Activated T-cell treated with anti-CD3 and anti-CD28 coated beads, Interleukin-2, amount 50 U/mL, for 4 hours (primary cell): Measurements from ENCODE around the gene INAFM1. TPM values are rescaled to one million over a fixed set of nuclear protein-coding genes. Genes with fewer than 3 reads are reported as not detected.

Experiments used
- ATAC-seq, 2 donors: fragments of 200-7000 bp; cut with Tn5 transposase; one replicate each; pipeline ENCODE4 v1.10.0; 2021
- DNase-seq: peaks from one replicate; pipeline ENCODE4 v3.0.0-alpha.2; 2020
- H3K27me3 Mint-ChIP-seq: one replicate; pipeline ENCODE4 v1.8.0; 2021; ENCODE audit warnings: low read depth, mixed read lengths
- H3K36me3 Mint-ChIP-seq: one replicate; pipeline ENCODE4 v1.8.0; 2022; ENCODE audit warnings: mixed read lengths; ENCODE audit not compliant: insufficient read depth
- H3K4me1 Mint-ChIP-seq: one replicate; pipeline ENCODE4 v1.8.0; 2021; ENCODE audit warnings: low read depth, mixed read lengths
- H3K4me3 Mint-ChIP-seq: one replicate; pipeline ENCODE4 v1.8.0; 2021; ENCODE audit warnings: mild to moderate bottlenecking, moderate library complexity, mixed read lengths
- H3K9me3 Mint-ChIP-seq: one replicate; pipeline ENCODE4 v1.8.0; 2021; ENCODE audit warnings: mixed read lengths
- total RNA-seq, 3 donors: library from RNA; stranded (reverse); gene quantifications; one replicate each; pipeline ENCODE4 v1.2.1, GENCODE V29; 2021

The INAFM1 gene
- total RNA-seq, 3 donors from 2014 or later, result 9.9 to 10.1 (median 10.0) TPM

DNA sequence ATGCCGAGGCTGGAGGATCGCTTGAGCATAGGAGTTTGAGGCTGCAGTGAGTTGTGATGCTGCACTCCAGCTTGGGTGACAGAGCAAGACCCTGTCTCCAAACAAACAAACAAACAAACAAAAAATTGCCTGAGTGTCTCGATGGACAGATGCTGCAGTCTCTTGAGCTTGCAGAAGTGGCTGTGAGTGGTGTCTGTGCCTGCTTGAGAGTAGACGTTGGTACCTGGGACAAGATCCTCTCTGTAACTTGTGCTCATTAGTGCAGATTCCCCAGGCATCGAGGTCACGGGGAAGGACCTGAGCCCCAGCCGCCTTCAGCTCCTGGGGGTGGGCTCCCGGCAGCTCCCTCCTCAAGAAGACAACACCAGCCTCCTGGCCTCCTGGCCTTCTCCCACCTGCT lies 48.7 kb downstream of the INAFM1 start:
- Mint-ChIP-seq H3K4me3 (no peak overlapping the region), H3K9me3 (peaks cover 3% of the 10 kb centered on the region), H3K4me1 (no peaks in the 10 kb centered on the region), H3K36me3 (no peaks in the 10 kb centered on the region), H3K27me3 (peaks cover 44% of the 10 kb centered on the region)
- ATAC-seq (no peak), DNase-seq (no peak)

DNA sequence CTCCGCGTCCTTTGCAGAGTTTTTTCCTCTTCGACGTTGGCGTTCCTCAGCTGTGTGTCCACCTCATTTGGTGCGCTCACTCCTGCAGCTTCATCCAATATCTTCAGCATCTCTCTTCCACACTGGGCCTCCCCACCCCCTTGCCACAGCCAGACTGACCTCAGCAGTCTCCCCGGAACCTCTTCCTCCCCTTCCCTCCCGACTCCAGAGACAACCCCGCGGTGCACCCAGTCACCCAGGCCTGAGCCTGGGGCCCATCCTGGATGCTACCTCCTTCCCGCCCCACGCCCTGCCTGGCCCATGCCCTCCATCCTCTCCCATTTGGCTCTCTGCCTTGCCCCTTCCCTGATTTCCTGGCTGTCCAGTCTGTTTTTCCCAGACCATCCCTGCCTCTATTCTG lies 49.2 kb downstream of the INAFM1 start:
- no peaks in the 10 kb centered on the region for H3K4me1 Mint-ChIP-seq
- DNase-seq (no peak), ATAC-seq (no peak)
- peaks cover 44% of the 10 kb centered on the region for H3K27me3 Mint-ChIP-seq
- peaks cover 3% of the 10 kb centered on the region for H3K9me3 Mint-ChIP-seq
- H3K4me3 Mint-ChIP-seq, result no peak overlapping the region
- H3K36me3 Mint-ChIP-seq, result no peaks in the 10 kb centered on the region

GRCh38 chr19:47324502-47324901 lies 49.8 kb downstream of the INAFM1 start:
- Mint-ChIP-seq H3K4me1 (no peaks in the 10 kb centered on the region), H3K4me3 (no peak overlapping the region), H3K27me3 (peaks cover 42% of the 10 kb centered on the region), H3K36me3 (no peaks in the 10 kb centered on the region), H3K9me3 (peaks cover 3% of the 10 kb centered on the region)
- DNase-seq (no peak), ATAC-seq (no peak)

Other genes starting within 250 kb of the INAFM1 start
- gene TMEM160, start 226.3 kb upstream of the INAFM1 start, total RNA-seq, result 10 to 100 TPM; 57.1 to 61.6 (median 57.6) TPM
- 10 to 100 TPM; 77.7 to 91.6 (median 90.4) TPM for gene ZC3H4, start 161.1 kb upstream of the INAFM1 start, total RNA-seq
- gene SAE1, start 144.1 kb upstream of the INAFM1 start, total RNA-seq, result 100 to 1,000 TPM in 1 of 3 donors, 10 to 100 TPM in 2; 90.0 to 112 (median 99.3) TPM
- gene BBC3, start 43.7 kb upstream of the INAFM1 start, total RNA-seq, result 1 to 10 TPM; 4.4 to 6.0 (median 5.7) TPM
- 10 to 100 TPM; 24.0 to 34.5 (median 30.4) TPM for gene CCDC9, start 18.4 kb upstream of the INAFM1 start, total RNA-seq
- gene C5AR1, start 35.0 kb downstream of the INAFM1 start, total RNA-seq, result under 1 TPM; 0.63 to 0.83 (median 0.68) TPM
- gene C5AR2, start 57.3 kb downstream of the INAFM1 start, total RNA-seq, result not detected
- 10 to 100 TPM; 38.1 to 41.0 (median 38.6) TPM for gene DHX34, start 74.4 kb downstream of the INAFM1 start, total RNA-seq
- gene MEIS3, start 144.6 kb downstream of the INAFM1 start, total RNA-seq, result under 1 TPM in 1 of 3 donors, not detected in 2; 0.16 TPM
- gene SLC8A2, start 197.0 kb downstream of the INAFM1 start, total RNA-seq, result under 1 TPM in 1 of 3 donors, not detected in 2; 0.05 TPM
- gene KPTN, start 209.3 kb downstream of the INAFM1 start, total RNA-seq, result 10 to 100 TPM; 12.3 to 17.4 (median 14.9) TPM
- 100 to 1,000 TPM in 2 of 3 donors, 10 to 100 TPM in 1; 94.5 to 106 (median 106) TPM for gene NAPA, start 240.2 kb downstream of the INAFM1 start, total RNA-seq